Calu3 (cell line): ENCODE results near the gene KIAA0586. TPM values are rescaled to one million over a fixed set of nuclear protein-coding genes. Genes with fewer than 3 reads are reported as not detected.
"Not testable (repeated sequence)": the region's sequence is repeated elsewhere in the genome, so short reads cannot be mapped to it uniquely, and the experiment has no call there.

Source experiments
- BruUV-seq: library from RNA; stranded (reverse); fragments of 400-500 nt; replicated peaks from 2 replicates; lab custom pipeline; 2021; lab: Mats Ljungman, UMichigan
- CTCF ChIA-PET: fragments of 300-600 bp; sonication (Branson Sonifier 250); formaldehyde crosslinking; loops from one replicate; lab custom pipeline; 2022; ENCODE audit warnings: antibody characterized with exemption; lab: Charles Lee
- DNase-seq: peaks from one replicate; pipeline ENCODE4 v3.0.0; 2022
- H3K27ac Mint-ChIP-seq: one replicate; pipeline ENCODE4 v1.8.0; 2022; ENCODE audit warnings: mixed read lengths; ENCODE audit not compliant: unreplicated experiment
- H3K27me3 Mint-ChIP-seq: one replicate; pipeline ENCODE4 v1.8.0; 2022; ENCODE audit warnings: mixed read lengths; ENCODE audit not compliant: unreplicated experiment
- H3K36me3 Mint-ChIP-seq: one replicate; pipeline ENCODE4 v1.8.0; 2022; ENCODE audit warnings: mild to moderate bottlenecking, moderate library complexity, mixed read lengths; ENCODE audit not compliant: insufficient read depth, unreplicated experiment
- H3K4me1 Mint-ChIP-seq: one replicate; pipeline ENCODE4 v1.8.0; 2022; ENCODE audit warnings: mild to moderate bottlenecking, low read depth, mixed read lengths; ENCODE audit not compliant: unreplicated experiment
- H3K4me3 Mint-ChIP-seq: one replicate; pipeline ENCODE4 v1.8.0; 2022; ENCODE audit warnings: mild to moderate bottlenecking, low read depth, moderate library complexity, mixed read lengths; ENCODE audit not compliant: unreplicated experiment
- H3K9me3 Mint-ChIP-seq: one replicate; pipeline ENCODE4 v1.8.0; 2022; ENCODE audit warnings: low read depth, mixed read lengths; ENCODE audit not compliant: unreplicated experiment
- CTCF ChIP-seq: fragments of 200-600 bp; IDR thresholded peaks from one replicate; pipeline ENCODE4 v1.8.0; 2022; ENCODE audit warnings: antibody characterized with exemption; ENCODE audit not compliant: unreplicated experiment
- intact Hi-C: fragments of 100-400 bp; cut with micrococcal nuclease; formaldehyde crosslinking; loops from one replicate; pipeline ENCODE4 v1.10.0; 2022; ENCODE audit not compliant: unreplicated experiment
- total RNA-seq: library from RNA; stranded (reverse); gene quantifications from 2 replicates; pipeline ENCODE4 v1.2.3, GENCODE V29; 2022

Gene KIAA0586
- total RNA-seq, 1 experiment from 2014 or later: 19.3 TPM

DNA sequence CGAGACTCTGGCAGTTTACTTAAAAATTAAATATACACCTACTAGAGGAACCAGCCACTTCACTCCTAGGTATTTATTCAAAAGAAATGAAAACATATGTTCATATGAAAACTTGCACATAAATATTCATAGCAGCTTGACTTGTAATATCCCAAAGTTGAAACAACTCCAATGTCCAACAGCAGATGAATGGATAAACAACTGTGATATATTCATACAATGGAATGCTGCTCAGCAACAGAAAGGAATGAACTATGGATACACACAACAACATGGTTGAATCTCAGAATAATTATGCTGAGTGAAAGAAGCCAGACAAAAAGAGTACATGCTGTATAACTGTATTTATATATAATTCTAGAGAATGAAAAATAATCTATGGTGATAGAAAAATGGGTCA lies 156.9 kb downstream of the KIAA0586 start:
- no peak for TF ChIP-seq CTCF
- DNase-seq: no peak
- BruUV-seq: no TSS peak
- H3K4me1 Mint-ChIP-seq: no peaks in the 10 kb centered on the region
- intact Hi-C loops: no loop called here
- no peaks in the 10 kb centered on the region for H3K36me3 Mint-ChIP-seq
- H3K27me3 Mint-ChIP-seq: peaks cover 34% of the 10 kb centered on the region
- peaks cover 3% of the 10 kb centered on the region for H3K9me3 Mint-ChIP-seq
- CTCF ChIA-PET: no interaction called here
- H3K4me3 Mint-ChIP-seq: no peak overlapping the region
- H3K27ac Mint-ChIP-seq: no peak overlapping the region

GRCh38 chr14:58587271-58587670 lies 159.8 kb downstream of the KIAA0586 start:
- Mint-ChIP-seq H3K4me1 (no peaks in the 10 kb centered on the region), H3K36me3 (no peaks in the 10 kb centered on the region), H3K4me3 (no peak overlapping the region), H3K27me3 (peaks cover 60% of the 10 kb centered on the region), H3K9me3 (peaks cover 3% of the 10 kb centered on the region), H3K27ac (no peak overlapping the region)
- CTCF ChIA-PET: no interaction called here
- no peak for DNase-seq
- no peak for TF ChIP-seq CTCF
- intact Hi-C loops: no loop called here
- BruUV-seq: no TSS peak

DNA sequence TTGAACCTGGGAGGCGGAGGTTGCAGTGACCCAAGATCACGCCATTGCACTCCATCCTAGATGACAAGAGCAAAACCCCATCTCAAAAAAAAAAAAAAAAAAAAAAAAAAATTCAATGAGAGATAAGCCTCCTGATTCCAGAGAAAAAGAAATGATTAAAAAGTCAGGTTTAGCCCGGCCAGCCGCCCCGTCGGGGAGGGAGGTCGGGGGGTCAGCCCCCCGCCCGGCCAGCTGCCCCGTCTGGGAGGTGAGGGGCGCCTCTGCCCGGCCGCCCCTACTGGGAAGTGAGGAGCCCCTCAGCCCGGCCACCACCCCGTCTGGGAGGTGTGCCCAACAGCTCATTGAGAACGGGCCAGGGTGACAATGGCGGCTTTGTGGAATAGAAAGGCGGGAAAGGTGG lies 160.8 kb downstream of the KIAA0586 start:
- H3K4me3 Mint-ChIP-seq, DNase-seq, H3K9me3 Mint-ChIP-seq, H3K36me3 Mint-ChIP-seq, H3K27ac Mint-ChIP-seq, CTCF ChIA-PET, BruUV-seq, intact Hi-C loops, H3K4me1 Mint-ChIP-seq: not testable (repeated sequence)
- H3K27me3 Mint-ChIP-seq: peaks cover 50% of the 10 kb centered on the region

DNA sequence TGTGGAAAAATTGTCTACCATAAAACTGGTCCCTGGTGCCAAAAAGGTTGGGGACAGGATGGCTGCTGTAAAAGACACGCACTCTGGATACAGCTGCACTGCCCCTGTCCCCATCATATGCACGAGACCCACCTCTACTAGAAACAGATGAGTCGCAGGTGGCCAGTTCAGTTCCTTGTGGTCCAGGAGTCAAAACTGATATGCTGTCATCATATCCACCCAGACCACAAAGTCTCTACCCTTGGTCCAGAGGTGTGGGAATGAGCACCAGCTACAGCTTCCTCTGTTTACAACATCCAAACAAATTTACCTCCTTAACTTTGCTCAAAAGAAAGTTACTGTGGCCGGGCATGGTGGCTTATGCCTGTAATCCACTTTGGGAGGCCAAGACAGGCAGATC lies 166.5 kb downstream of the KIAA0586 start:
- Mint-ChIP-seq H3K27ac (no peak overlapping the region), H3K36me3 (no peaks in the 10 kb centered on the region), H3K27me3 (peaks cover 39% of the 10 kb centered on the region), H3K4me1 (no peaks in the 10 kb centered on the region), H3K9me3 (no peaks in the 10 kb centered on the region), H3K4me3 (no peak overlapping the region)
- BruUV-seq: no TSS peak
- TF ChIP-seq CTCF: no peak
- no peak for DNase-seq
- intact Hi-C loops: no loop called here
- CTCF ChIA-PET: no interaction called here

GRCh38 chr14:58597041-58597440 lies 169.5 kb downstream of the KIAA0586 start:
- no peak overlapping the region for H3K27ac Mint-ChIP-seq
- H3K36me3 Mint-ChIP-seq: no peaks in the 10 kb centered on the region
- CTCF ChIA-PET: no interaction called here
- peaks cover 22% of the 10 kb centered on the region for H3K27me3 Mint-ChIP-seq
- intact Hi-C loops: no loop called here
- no peaks in the 10 kb centered on the region for H3K9me3 Mint-ChIP-seq
- no peaks in the 10 kb centered on the region for H3K4me1 Mint-ChIP-seq
- TF ChIP-seq CTCF: no peak
- no peak overlapping the region for H3K4me3 Mint-ChIP-seq
- no peak for DNase-seq
- no TSS peak for BruUV-seq
